ENCODE data around the gene EXOC7. TPM values are rescaled to one million over a fixed set of nuclear protein-coding genes. Genes with fewer than 3 reads are reported as not detected.
"Not testable (repeated sequence)": the region's sequence is repeated elsewhere in the genome, so short reads cannot be mapped to it uniquely, and the experiment has no call there.

The EXOC7 gene
- total and polyA plus RNA-seq, 2 of the 4 experiments (the other 2 are of a cell fraction) = 85.9 to 118 TPM

GRCh38 chr17:76063875-76064546 lies 39.6 kb downstream of the EXOC7 start:
- Histone ChIP-seq H3K27ac (ENCODE audit: insufficient read depth, low read length) (no peak overlapping the region), H2BK120ac (ENCODE audit: low read depth, low read length) (no peak overlapping the region), H3K4me1 (ENCODE audit: control insufficient read depth, insufficient read depth, low read length) (no peaks in the 10 kb centered on the region), H4K5ac (ENCODE audit: low read depth, low read length) (no peak overlapping the region), H2AFZ (replicated peaks; ENCODE audit: low read length, poor library complexity) (no peak overlapping the region), H2AK9ac (replicated peaks; ENCODE audit: low read depth, low read length, poor library complexity) (no peak overlapping the region), H3K4ac (ENCODE audit: low read depth, low read length) (no peak overlapping the region), H2BK15ac (ENCODE audit: low read depth, low read length) (no peak overlapping the region), H3K56ac (ENCODE audit: extremely low read depth, insufficient read depth, low read length) (no peak overlapping the region), H3K27me3 (ENCODE audit: control insufficient read depth, insufficient read depth, low read length) (no peaks in the 10 kb centered on the region), H3K4me3 (ENCODE audit: insufficient read depth, low read depth, low read length) (no peak overlapping the region), H3K79me1 (ENCODE audit: low read depth in 1 of 2, low read length in 2 of 2) (peaks cover 17 to 25% of the 10 kb centered on the region in 2 experiments), H3K23ac (ENCODE audit: low read depth, low read length) (no peak overlapping the region), H4K20me1 (ENCODE audit: insufficient read depth, low read length) (peaks cover 5% of the 10 kb centered on the region; the same call in 1 of the 2 replicates), H3K9ac (ENCODE audit: low read depth, low read length) (no peak overlapping the region), H3K14ac (replicated peaks; ENCODE audit: low read depth, low read length) (no peak overlapping the region), H3K36me3 (ENCODE audit: control insufficient read depth, insufficient read depth, low read length) (peaks cover 69% of the 10 kb centered on the region), H2BK5ac (ENCODE audit: low read depth, low read length, poor library complexity, severe bottlenecking) (no peak overlapping the region), H3K18ac (ENCODE audit: low read depth, low read length) (no peak overlapping the region), H2AK5ac (ENCODE audit: low read depth, low read length) (no peak overlapping the region), H3K4me2 (ENCODE audit: low read depth, low read length) (no peak overlapping the region), H3K9me1 (ENCODE audit: insufficient read depth, low read length) (no peaks in the 10 kb centered on the region), H4K8ac (ENCODE audit: low read depth in 2 of 2, low read length in 2 of 2) (no peak overlapping the region), H2BK20ac (ENCODE audit: low read depth, low read length) (no peak overlapping the region), H4K91ac (ENCODE audit: insufficient read depth, low read depth, low read length) (no peak overlapping the region), H3K9me3 (ENCODE audit: control insufficient read depth, insufficient read depth, low read length) (no peaks in the 10 kb centered on the region)
- ATAC-seq (ENCODE audit: low read depth) (no peak), DNase-seq (no peak)
- in situ Hi-C loops (cut with MboI; ENCODE audit: low sequenced_read_pairs) (no loop called here), intact Hi-C loops (cut with micrococcal nuclease) (no loop called here), dilution Hi-C loops (cut with HindIII; ENCODE audit: low sequenced_read_pairs, unreplicated experiment) (no loop called here)
- BruUV-seq (replicated peaks) = no TSS peak
- TF ChIP-seq CEBPB (IDR thresholded peaks at IDR 0.05; ENCODE audit: low read depth, low read length) (no peak), ELK1 (IDR thresholded peaks at IDR 0.05; ENCODE audit: borderline replicate concordance, low read depth, low read length) (no peak), POLR2A (IDR thresholded peaks at IDR 0.05; ENCODE audit: low read depth, low read length) (no peak), RCOR1 (IDR thresholded peaks at IDR 0.05; ENCODE audit: insufficient replicate concordance, low read length) (no peak), FOS (IDR thresholded peaks at IDR 0.05; ENCODE audit: low read depth, low read length) (no peak), BHLHE40 (IDR thresholded peaks at IDR 0.05; ENCODE audit: low read depth, low read length) (no peak)
- CTCF ChIA-PET = interaction anchor here (0.6 kb wide), 1 partner anchor 132 kb away, joined by 4 read pairs; no protein-coding TSS in a partner anchor
- POLR2A ChIA-PET (ENCODE audit: unreplicated experiment) = interaction anchor here (0.6 kb wide), 1 partner anchor 16 kb away, joined by 6 read pairs; no protein-coding TSS in a partner anchor
- 99% methylated on average over 10 of the region's 15 CpGs; no CpG with 5 or more reads in 1 of the 2 experiments for WGBS, 2 experiments (ENCODE audit: extremely low coverage in 2 of 2, insufficient read length in 1 of 2)

GRCh38 chr17:76058264-76058663 lies 45.3 kb downstream of the EXOC7 start:
- H2AK5ac ChIP-seq (ENCODE audit: low read depth, low read length); BruUV-seq (replicated peaks); ATAC-seq (ENCODE audit: low read depth); H3K4me1 ChIP-seq (ENCODE audit: control insufficient read depth, insufficient read depth, low read length); H2BK120ac ChIP-seq (ENCODE audit: low read depth, low read length); H3K9me3 ChIP-seq (ENCODE audit: control insufficient read depth, insufficient read depth, low read length); H3K9me1 ChIP-seq (ENCODE audit: insufficient read depth, low read length); intact Hi-C loops (cut with micrococcal nuclease); H3K4me2 ChIP-seq (ENCODE audit: low read depth, low read length); H3K56ac ChIP-seq (ENCODE audit: extremely low read depth, insufficient read depth, low read length); in situ Hi-C loops (cut with MboI; ENCODE audit: low sequenced_read_pairs); H2BK15ac ChIP-seq (ENCODE audit: low read depth, low read length); H2BK5ac ChIP-seq (ENCODE audit: low read depth, low read length, poor library complexity, severe bottlenecking); H2AK9ac ChIP-seq (replicated peaks; ENCODE audit: low read depth, low read length, poor library complexity); DNase-seq; H3K27me3 ChIP-seq (ENCODE audit: control insufficient read depth, insufficient read depth, low read length); H3K4ac ChIP-seq (ENCODE audit: low read depth, low read length); H2BK20ac ChIP-seq (ENCODE audit: low read depth, low read length); POLR2A ChIA-PET (ENCODE audit: unreplicated experiment); H3K27ac ChIP-seq (ENCODE audit: insufficient read depth, low read length); H4K91ac ChIP-seq (ENCODE audit: insufficient read depth, low read depth, low read length); H3K4me3 ChIP-seq (ENCODE audit: insufficient read depth, low read depth, low read length); H4K8ac ChIP-seq (ENCODE audit: low read depth in 2 of 2, low read length in 2 of 2); CTCF ChIA-PET; H3K9ac ChIP-seq (ENCODE audit: low read depth, low read length); H4K5ac ChIP-seq (ENCODE audit: low read depth, low read length); dilution Hi-C loops (cut with HindIII; ENCODE audit: low sequenced_read_pairs, unreplicated experiment); H3K23ac ChIP-seq (ENCODE audit: low read depth, low read length); H3K18ac ChIP-seq (ENCODE audit: low read depth, low read length); H3K14ac ChIP-seq (replicated peaks; ENCODE audit: low read depth, low read length); H2AFZ ChIP-seq (replicated peaks; ENCODE audit: low read length, poor library complexity): not testable (repeated sequence)
- H4K20me1 ChIP-seq (ENCODE audit: insufficient read depth, low read length) = peaks cover 17% of the 10 kb centered on the region
- H3K79me1 ChIP-seq (ENCODE audit: low read depth in 1 of 2, low read length in 2 of 2) = peaks cover 6 to 28% of the 10 kb centered on the region in 2 experiments
- WGBS, 2 experiments (ENCODE audit: extremely low coverage in 2 of 2, insufficient read length in 1 of 2) = no CpG with 5 or more reads among the region's 6 CpGs
- H3K36me3 ChIP-seq (ENCODE audit: control insufficient read depth, insufficient read depth, low read length) = peaks cover 75% of the 10 kb centered on the region

Data from IMR-90 (cell line).